B cell (primary cell): ENCODE results near the gene TEDC1. TPM values are rescaled to one million over a fixed set of nuclear protein-coding genes. Genes with fewer than 3 reads are reported as not detected.

Source experiments
- ATAC-seq: fragments of 200-7000 bp; cut with Tn5 transposase; one replicate; pipeline ENCODE4 v1.10.0; 2021; ENCODE audit warnings: low read depth, mild to moderate bottlenecking, moderate number of reproducible peaks, moderate library complexity
- CTCF ChIA-PET: fragments of 350-600 bp; sonication (Branson Sonifier 250); formaldehyde crosslinking; loops from one replicate; lab custom pipeline; 2021; ENCODE audit warnings: antibody characterized with exemption, inconsistent platforms; lab: Charles Lee
- POLR2A ChIA-PET: fragments of 350-600 bp; sonication (Branson Sonifier 250); formaldehyde crosslinking; loops from one replicate; lab custom pipeline; 2021; ENCODE audit warnings: antibody characterized with exemption; lab: Charles Lee
- DNase-seq: peaks from one replicate; pipeline ENCODE4 v3.0.0; 2013
- H2AFZ ChIP-seq: 2 replicates; pipeline ENCODE4 v1.6.1; 2012; ENCODE audit warnings: mild to moderate bottlenecking, low read depth, low read length; ENCODE audit not compliant: insufficient read depth, poor library complexity, severe bottlenecking
- H3K27ac ChIP-seq, 2 donors: 1 replicate in 1 of 2; 2 replicates in 1 of 2; pipeline ENCODE4 v1.5.1; 2012 to 2013; ENCODE audit warnings: low read length in 2 of 2, mild to moderate bottlenecking in 2 of 2, moderate library complexity in 1 of 2
- H3K27me3 ChIP-seq, 4 experiments: fragments of 200-600 bp in 1 of 4; sonication (generic) in 1 of 4; replicated peaks in 1 of 4; 1 replicate in 2 of 4; 2 replicates in 2 of 4; pipeline versions ENCODE4 v1.6.1 to v1.7.0; 2013 to 2016; ENCODE audit warnings: low read length in 3 of 4, mild to moderate bottlenecking in 2 of 4, mixed read lengths in 1 of 4, moderate library complexity in 1 of 4; ENCODE audit not compliant: insufficient read depth in 4 of 4, control insufficient read depth in 3 of 4; ENCODE audit errors: control extremely low read depth in 1 of 4
- H3K36me3 ChIP-seq, 2 experiments: replicated peaks in 1 of 2; 1 replicate in 1 of 2; 2 replicates in 1 of 2; pipeline versions ENCODE4 v1.6.1 to v1.7.1; 2013; ENCODE audit warnings: low read length in 1 of 2; ENCODE audit not compliant: insufficient read depth in 2 of 2, control insufficient read depth in 1 of 2; ENCODE audit errors: control extremely low read depth in 1 of 2, extremely low read depth in 1 of 2
- H3K4me1 ChIP-seq, 2 donors: fragments of 200-600 bp in 1 of 2; sonication (generic) in 1 of 2; 1 replicate in 1 of 2; 2 replicates in 1 of 2; pipeline versions ENCODE4 v1.5.1 to v1.6.1; 2013 to 2017; ENCODE audit warnings: low read length in 2 of 2; ENCODE audit not compliant: control insufficient read depth in 2 of 2, insufficient read depth in 2 of 2
- H3K4me2 ChIP-seq: replicated peaks from 2 replicates; pipeline ENCODE3; 2012; ENCODE audit warnings: mild to moderate bottlenecking, low read depth, low read length; ENCODE audit not compliant: poor library complexity, severe bottlenecking
- H3K4me3 ChIP-seq, 5 experiments: fragments of 200-600 bp in 1 of 5; sonication (generic) in 1 of 5; 1 replicate in 3 of 5; 2 replicates in 2 of 5; pipeline versions ENCODE4 v1.5.1 to v1.7.0; 2011 to 2016; ENCODE audit warnings: low read length in 4 of 5, mild to moderate bottlenecking in 4 of 5, low read depth in 2 of 5, control low read depth in 1 of 5, moderate library complexity in 1 of 5; ENCODE audit not compliant: insufficient read depth in 1 of 5; ENCODE audit errors: control extremely low read depth in 1 of 5, extremely low read depth in 1 of 5
- H3K79me2 ChIP-seq: fragments of 200-600 bp; sonication (generic); one replicate; pipeline ENCODE4 v1.6.0; 2016; ENCODE audit warnings: low read length; ENCODE audit not compliant: control insufficient read depth, insufficient read depth
- H3K9ac ChIP-seq: fragments of 200-600 bp; sonication (generic); 2 replicates; pipeline ENCODE4 v1.6.1; 2017; ENCODE audit warnings: mild to moderate bottlenecking, low read length, moderate library complexity
- H3K9me3 ChIP-seq, 3 donors: one replicate each; pipeline versions ENCODE4 v1.6.1 to v1.7.1; 2013; ENCODE audit warnings: low read length in 2 of 3; ENCODE audit not compliant: control insufficient read depth in 2 of 3, insufficient read depth in 1 of 3; ENCODE audit errors: control extremely low read depth in 1 of 3
- H4K20me1 ChIP-seq: 2 replicates; pipeline ENCODE4 v1.6.0; 2012; ENCODE audit warnings: mild to moderate bottlenecking, low read length; ENCODE audit not compliant: insufficient read depth, control insufficient read depth, poor library complexity, severe bottlenecking
- H3K27ac Mint-ChIP-seq: one replicate; pipeline ENCODE4 v1.8.0; 2021; ENCODE audit warnings: mixed read lengths
- H3K27me3 Mint-ChIP-seq: one replicate; pipeline ENCODE4 v1.8.0; 2021; ENCODE audit warnings: mixed read lengths
- H3K4me1 Mint-ChIP-seq: one replicate; pipeline ENCODE4 v1.8.0; 2021; ENCODE audit warnings: mixed read lengths
- H3K4me3 Mint-ChIP-seq: one replicate; pipeline ENCODE4 v1.8.0; 2021; ENCODE audit warnings: mixed read lengths
- H3K9me3 Mint-ChIP-seq: one replicate; pipeline ENCODE4 v1.8.0; 2022; ENCODE audit warnings: mixed read lengths; ENCODE audit not compliant: insufficient read depth
- EZH2 ChIP-seq: IDR thresholded peaks from 2 replicates; pipeline ENCODE4 v1.6.1; 2012; ENCODE audit warnings: borderline replicate concordance, low read depth, mild to moderate bottlenecking, moderate library complexity, low read length; ENCODE audit not compliant: insufficient read depth, poor library complexity, severe bottlenecking
- WGBS: methylation state at CpG from one replicate; pipeline ENCODE4 v1.1.5; 2013; ENCODE audit warnings: missing lambda C conversion rate; ENCODE audit not compliant: insufficient coverage; 5-methylcytosine and 5-hydroxymethylcytosine counted together
- intact Hi-C: fragments of 100-400 bp; cut with micrococcal nuclease; formaldehyde crosslinking; loops from one replicate; pipeline ENCODE4 v1.10.0; 2022
- polyA plus RNA-seq: library from polyadenylated mRNA; depleted of rRNA; stranded (reverse); fragments of >200 nt; gene quantifications from 2 replicates; pipeline ENCODE4 v1.2.3, GENCODE V29; 2012
- total RNA-seq, 2 donors: library from RNA; stranded (reverse); fragments of 120-200 nt in 1 of 2; gene quantifications; 1 replicate in 1 of 2; 2 replicates in 1 of 2; pipeline versions ENCODE4 v1.2.3 to v1.2.4, GENCODE V29; 2013 to 2022
- TF ChIP-seq, protein P1 (sequence below): fragments of 200-600 bp; IDR thresholded peaks from one replicate; pipeline ENCODE4 v1.8.0; 2022; ENCODE audit warnings: antibody characterized with exemption, mild to moderate bottlenecking

TEDC1 gene
- total and polyA plus RNA-seq, 2 donors (not counting 1 experiment from before 2014, with no cell fraction given), result 19.7 to 22.2 TPM

DNA sequence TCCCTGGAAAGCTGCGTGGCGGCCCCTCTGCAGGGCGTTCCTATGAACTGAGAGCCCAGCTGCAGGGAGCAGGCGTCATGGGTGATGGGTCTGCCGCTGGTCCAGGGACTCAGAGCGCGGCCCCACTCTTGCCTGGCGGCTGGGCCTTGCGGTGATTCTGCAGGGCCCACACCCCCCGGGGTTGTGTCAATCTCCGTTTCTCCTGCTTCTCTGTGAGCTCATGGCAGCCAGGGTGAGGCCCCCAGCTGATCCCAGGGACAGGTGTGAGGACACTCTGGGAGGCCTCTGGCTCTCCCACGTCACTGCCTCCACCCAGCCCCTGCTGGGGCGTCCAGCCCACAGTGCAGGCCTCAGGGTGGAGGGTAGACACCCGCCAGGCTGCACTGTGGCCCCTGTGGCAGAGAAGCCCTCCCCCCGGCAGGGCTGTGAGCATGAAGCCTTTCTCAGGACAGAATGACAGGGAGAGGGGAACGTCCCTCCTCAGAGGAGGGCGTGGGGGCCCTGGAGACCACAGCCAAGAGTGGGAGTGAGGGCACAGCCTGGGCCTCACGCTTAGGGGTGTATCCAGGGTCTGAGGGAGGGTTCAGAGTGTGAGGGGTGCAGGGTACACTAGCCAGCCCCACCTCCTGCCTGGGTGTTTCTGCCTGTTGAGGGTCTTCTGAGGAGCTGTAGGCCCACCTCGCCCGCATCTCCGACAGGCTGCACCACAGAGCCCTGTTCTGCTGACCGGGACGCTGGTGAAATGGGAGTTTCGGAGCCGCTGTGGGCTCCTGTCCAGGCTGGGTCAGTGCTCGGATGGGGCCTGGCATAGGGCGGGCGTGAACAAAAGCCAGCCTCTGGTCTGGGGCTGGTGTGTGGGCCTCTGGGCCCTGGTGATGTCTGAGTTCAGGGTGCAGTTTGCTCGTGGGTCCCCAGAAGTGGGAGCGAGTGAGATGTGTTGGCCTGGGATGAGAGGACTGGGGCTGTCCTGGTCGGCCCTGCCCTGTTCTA is 43.1 kb upstream of the TEDC1 start:
- no peak overlapping the region for H3K4me2 ChIP-seq
- H3K9me3 ChIP-seq, result no peaks in the 10 kb centered on the region
- peaks cover 41% of the 10 kb centered on the region for H4K20me1 ChIP-seq
- ATAC-seq (no peak), DNase-seq (no peak)
- no peaks in the 10 kb centered on the region for H3K4me1 Mint-ChIP-seq
- H3K27me3 Mint-ChIP-seq, result no peaks in the 10 kb centered on the region
- POLR2A ChIA-PET, result interaction anchor here (1.0 kb wide), 1 partner anchor 30 kb away, joined by 3 read pairs; no protein-coding TSS in a partner anchor
- intact Hi-C loops, result loop anchor here (1.0 to 2.0 kb wide), 3 partner anchors 43 to 81 kb away; partner anchors contain the start of gene TEDC1
- no peak overlapping the region for H3K27ac Mint-ChIP-seq
- H2AFZ ChIP-seq, result no peak overlapping the region
- H3K4me3 Mint-ChIP-seq, result no peak overlapping the region
- no peaks in the 10 kb centered on the region for H3K4me1 ChIP-seq
- no peak overlapping the region for H3K27ac ChIP-seq
- TF ChIP-seq, protein P1, sequence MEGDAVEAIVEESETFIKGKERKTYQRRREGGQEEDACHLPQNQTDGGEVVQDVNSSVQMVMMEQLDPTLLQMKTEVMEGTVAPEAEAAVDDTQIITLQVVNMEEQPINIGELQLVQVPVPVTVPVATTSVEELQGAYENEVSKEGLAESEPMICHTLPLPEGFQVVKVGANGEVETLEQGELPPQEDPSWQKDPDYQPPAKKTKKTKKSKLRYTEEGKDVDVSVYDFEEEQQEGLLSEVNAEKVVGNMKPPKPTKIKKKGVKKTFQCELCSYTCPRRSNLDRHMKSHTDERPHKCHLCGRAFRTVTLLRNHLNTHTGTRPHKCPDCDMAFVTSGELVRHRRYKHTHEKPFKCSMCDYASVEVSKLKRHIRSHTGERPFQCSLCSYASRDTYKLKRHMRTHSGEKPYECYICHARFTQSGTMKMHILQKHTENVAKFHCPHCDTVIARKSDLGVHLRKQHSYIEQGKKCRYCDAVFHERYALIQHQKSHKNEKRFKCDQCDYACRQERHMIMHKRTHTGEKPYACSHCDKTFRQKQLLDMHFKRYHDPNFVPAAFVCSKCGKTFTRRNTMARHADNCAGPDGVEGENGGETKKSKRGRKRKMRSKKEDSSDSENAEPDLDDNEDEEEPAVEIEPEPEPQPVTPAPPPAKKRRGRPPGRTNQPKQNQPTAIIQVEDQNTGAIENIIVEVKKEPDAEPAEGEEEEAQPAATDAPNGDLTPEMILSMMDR, result no peak
- no peak for TF ChIP-seq EZH2
- WGBS, result 94% methylated on average over 31 of the region's 31 CpGs
- H3K79me2 ChIP-seq, result peaks cover 41% of the 10 kb centered on the region
- H3K9me3 Mint-ChIP-seq, result no peaks in the 10 kb centered on the region
- H3K4me3 ChIP-seq, result no peak overlapping the region
- H3K36me3 ChIP-seq, result peaks cover 0 to 26% of the 10 kb centered on the region in 2 experiments
- CTCF ChIA-PET, result interaction anchor here (0.7 to 1.9 kb wide), 8 partner anchors 26 to 84 kb away, joined by 3 to 28 read pairs (median 4); no protein-coding TSS in a partner anchor
- H3K27me3 ChIP-seq, result no peaks in the 10 kb centered on the region
- no peak overlapping the region for H3K9ac ChIP-seq
